Retina (tissue), 1 donor: ENCODE measurements around the gene KHNYN.
"Not testable (repeated sequence)": the region's sequence is repeated elsewhere in the genome, so short reads cannot be mapped to it uniquely, and the experiment has no call there.

Experiments used
- DNase-seq: peaks from one replicate; pipeline ENCODE4 v3.0.0-alpha.2; 2016

The KHNYN gene

GRCh38 chr14:24481622-24482324, 52.0 kb downstream of the KHNYN start:
- peak; percentile 54 for DNase-seq

GRCh38 chr14:24482699-24483303, 53.0 kb downstream of the KHNYN start:
- DNase-seq = not testable (repeated sequence)

- DNase-seq = no peak
Measured at GRCh38 chr14:24483604-24484252, 54.0 kb downstream of the KHNYN start.
